AG09319 (cell line): Measurements from ENCODE around the gene PTPRF.

ENCODE experiments used
- DNase-seq: peaks from one replicate; pipeline ENCODE4 v3.0.0-alpha.2; 2010; ENCODE audit warnings: low read depth; ENCODE audit errors: extremely low read depth
- TF ChIP-seq, protein P1 (sequence below): IDR thresholded peaks from 2 replicates; pipeline ENCODE4 v1.5.1; 2011; ENCODE audit warnings: low read depth, mild to moderate bottlenecking, inconsistent platforms, low read length, moderate library complexity

Gene PTPRF

DNA sequence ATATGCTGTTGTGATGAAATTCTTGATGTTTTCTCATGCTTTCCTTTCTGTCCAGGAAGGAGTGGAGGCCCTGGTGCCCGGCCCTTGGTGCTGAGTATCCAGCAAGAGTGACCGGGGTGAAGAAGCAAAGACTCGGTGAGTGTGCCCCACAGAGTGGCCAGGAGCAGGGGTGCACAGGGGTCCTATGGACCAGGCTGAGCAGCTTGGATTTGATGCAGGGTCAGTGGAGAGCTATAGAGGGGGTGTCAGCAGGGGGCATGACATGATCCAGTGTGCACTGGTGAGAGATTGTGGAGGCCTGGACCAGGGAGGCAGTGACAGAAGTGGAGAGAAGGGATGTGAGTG is 7.4 kb downstream of the PTPRF start:
- TF ChIP-seq, protein P1, sequence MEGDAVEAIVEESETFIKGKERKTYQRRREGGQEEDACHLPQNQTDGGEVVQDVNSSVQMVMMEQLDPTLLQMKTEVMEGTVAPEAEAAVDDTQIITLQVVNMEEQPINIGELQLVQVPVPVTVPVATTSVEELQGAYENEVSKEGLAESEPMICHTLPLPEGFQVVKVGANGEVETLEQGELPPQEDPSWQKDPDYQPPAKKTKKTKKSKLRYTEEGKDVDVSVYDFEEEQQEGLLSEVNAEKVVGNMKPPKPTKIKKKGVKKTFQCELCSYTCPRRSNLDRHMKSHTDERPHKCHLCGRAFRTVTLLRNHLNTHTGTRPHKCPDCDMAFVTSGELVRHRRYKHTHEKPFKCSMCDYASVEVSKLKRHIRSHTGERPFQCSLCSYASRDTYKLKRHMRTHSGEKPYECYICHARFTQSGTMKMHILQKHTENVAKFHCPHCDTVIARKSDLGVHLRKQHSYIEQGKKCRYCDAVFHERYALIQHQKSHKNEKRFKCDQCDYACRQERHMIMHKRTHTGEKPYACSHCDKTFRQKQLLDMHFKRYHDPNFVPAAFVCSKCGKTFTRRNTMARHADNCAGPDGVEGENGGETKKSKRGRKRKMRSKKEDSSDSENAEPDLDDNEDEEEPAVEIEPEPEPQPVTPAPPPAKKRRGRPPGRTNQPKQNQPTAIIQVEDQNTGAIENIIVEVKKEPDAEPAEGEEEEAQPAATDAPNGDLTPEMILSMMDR = no peak
- DNase-seq = no peak

- TF ChIP-seq, protein P1 = no peak
Observed at GRCh38 chr1:43538969-43539368, 8.3 kb downstream of the PTPRF start.

DNA sequence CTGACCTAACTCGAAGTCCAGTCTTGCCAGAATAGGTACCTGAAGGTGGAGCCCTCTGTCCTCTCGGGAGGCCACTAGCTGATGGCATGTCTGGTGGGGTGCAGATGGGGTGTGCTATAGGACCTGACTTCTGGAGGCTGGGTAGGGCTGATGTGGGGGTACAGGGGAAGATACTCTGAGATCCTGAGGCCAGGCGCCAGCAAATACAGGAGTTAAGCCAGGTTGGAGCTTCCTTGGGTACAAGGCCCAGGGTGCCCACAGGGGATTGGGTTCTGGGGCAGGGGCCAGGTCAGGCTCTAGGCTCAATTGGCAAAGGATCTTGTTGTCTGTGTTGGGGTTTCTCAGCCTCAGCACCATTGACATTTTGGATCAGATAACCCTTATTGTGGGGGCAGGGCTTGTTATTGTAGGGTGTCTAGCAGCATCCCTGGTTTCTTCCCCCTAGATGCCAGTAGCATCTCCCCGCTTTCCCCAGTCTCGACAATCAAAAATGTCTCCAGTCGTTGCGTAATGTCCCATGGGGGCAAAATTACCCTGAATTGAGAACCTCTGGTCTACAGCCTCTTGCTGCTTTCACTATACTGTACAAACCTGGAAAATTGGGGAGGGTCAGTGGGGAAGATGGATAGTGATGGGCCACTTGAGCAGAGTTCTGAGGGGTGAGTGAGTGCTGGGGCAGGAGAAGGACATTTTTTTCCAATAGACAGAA is 9.2 kb downstream of the PTPRF start:
- TF ChIP-seq, protein P1 = no peak
- DNase-seq = no peak

More at GRCh38 chr1:43538969-43539368, 8.3 kb downstream of the PTPRF start:
- no peak for DNase-seq

DNA sequence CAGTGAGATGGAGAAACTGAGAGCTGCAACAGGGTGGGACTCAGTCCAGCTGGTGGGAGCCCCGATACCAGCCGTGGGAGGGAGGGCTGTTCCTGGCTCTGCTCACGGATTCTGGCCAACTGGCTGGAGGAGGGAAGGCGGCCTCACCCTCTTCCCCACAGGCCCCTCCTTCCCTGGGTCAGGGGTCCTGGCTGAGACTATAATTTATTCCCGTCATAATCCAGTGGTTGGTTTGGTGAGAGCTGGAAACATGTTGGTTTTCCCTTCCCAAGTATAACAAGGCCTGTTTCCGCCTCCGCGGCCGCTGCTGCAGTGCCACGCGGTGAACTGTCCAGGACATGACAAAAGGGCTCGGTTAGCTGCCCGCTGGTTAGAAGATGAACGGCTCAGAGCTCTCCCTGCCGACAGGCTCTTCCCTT is 10.0 kb downstream of the PTPRF start:
- TF ChIP-seq, protein P1 = no peak
- no peak for DNase-seq

GRCh38 chr1:43541141-43541540 is 10.5 kb downstream of the PTPRF start:
- DNase-seq = no peak
- TF ChIP-seq, protein P1 = no peak

GRCh38 chr1:43541721-43542401 is 11.2 kb downstream of the PTPRF start:
- DNase-seq = no peak
- TF ChIP-seq, protein P1 = no peak
